HEK293 (cell line): Measurements from ENCODE around the gene DGKD.

ENCODE experiments used
- CTCF ChIA-PET: fragments of 350-600 bp; formaldehyde crosslinking; extraction: SDS; loops from one replicate; lab custom pipeline; 2021; ENCODE audit warnings: antibody characterized with exemption; lab: Yijun Ruan, JAX
- POLR2A ChIA-PET: fragments of 300-600 bp; formaldehyde crosslinking; extraction: SDS; loops from one replicate; lab custom pipeline; 2020; ENCODE audit warnings: antibody characterized with exemption, inconsistent platforms; lab: Yijun Ruan, JAX
- H3K27ac ChIP-seq: fragments of 200-500 bp; sonication (Bioruptor generic); 2 replicates; pipeline ENCODE4 v1.5.1; 2014; ENCODE audit warnings: low read depth, low read length, control low read depth, inconsistent platforms; ENCODE audit errors: extremely low read depth
- H3K36me3 ChIP-seq, 2 experiments: fragments of 200-500 bp in 1 of 2; sonication (Bioruptor generic) in 1 of 2; 1 replicate in 1 of 2; 2 replicates in 1 of 2; pipeline ENCODE4 v1.5.1; 2014 to 2017; ENCODE audit warnings: inconsistent platforms in 2 of 2, low read length in 2 of 2; ENCODE audit not compliant: control insufficient read depth in 2 of 2, insufficient read depth in 1 of 2
- H3K4me1 ChIP-seq: fragments of 200-500 bp; sonication (Bioruptor generic); 2 replicates; pipeline ENCODE4 v1.5.1; 2014; ENCODE audit warnings: mild to moderate bottlenecking, low read length, inconsistent platforms; ENCODE audit not compliant: control insufficient read depth, insufficient read depth
- H3K4me3 ChIP-seq: 2 replicates; pipeline ENCODE4 v1.5.1; 2011; ENCODE audit warnings: low read depth, mild to moderate bottlenecking, control low read depth, low read length, moderate library complexity
- H3K9me3 ChIP-seq: fragments of 200-500 bp; sonication (Bioruptor generic); 2 replicates; pipeline ENCODE4 v1.5.1; 2014; ENCODE audit warnings: low read depth, low read length, inconsistent platforms; ENCODE audit not compliant: control insufficient read depth, insufficient read depth
- HOXA7 ChIP-seq: sonication (generic); formaldehyde crosslinking; IDR thresholded peaks from 2 replicates; pipeline ENCODE4 v1.8.1; 2022; ENCODE audit warnings: missing genetic modification reagents, borderline replicate concordance
- IKZF3 ChIP-seq: fragments of 450-650 bp; IDR thresholded peaks from 2 replicates; pipeline ENCODE4 v1.5.0; 2018; ENCODE audit warnings: missing biosample characterization, mild to moderate bottlenecking, missing genetic modification characterization, moderate library complexity
- KLF10 ChIP-seq: fragments of 450-650 bp; IDR thresholded peaks from 2 replicates; pipeline ENCODE4 v1.5.1; 2018; ENCODE audit warnings: missing biosample characterization, mild to moderate bottlenecking, missing genetic modification characterization
- KLF8 ChIP-seq: fragments of 450-650 bp; formaldehyde crosslinking; IDR thresholded peaks from 2 replicates; pipeline ENCODE4 v1.5.1; 2016; ENCODE audit warnings: missing biosample characterization, missing genetic modification characterization
- PRDM4 ChIP-seq: fragments of 450-650 bp; formaldehyde crosslinking; IDR thresholded peaks from 2 replicates; pipeline ENCODE4 v1.5.1; 2017; ENCODE audit warnings: missing biosample characterization, missing genetic modification characterization
- SALL2 ChIP-seq: fragments of 450-650 bp; formaldehyde crosslinking; IDR thresholded peaks from 2 replicates; pipeline ENCODE4 v1.5.0; 2017; ENCODE audit warnings: missing biosample characterization, mild to moderate bottlenecking, missing genetic modification characterization, borderline replicate concordance
- ZBTB7A ChIP-seq: fragments of 450-650 bp; formaldehyde crosslinking; IDR thresholded peaks from 2 replicates; pipeline ENCODE4 v1.5.1; 2016; ENCODE audit warnings: low read depth, missing biosample characterization, missing genetic modification characterization
- ZNF121 ChIP-seq: fragments of 450-650 bp; formaldehyde crosslinking; IDR thresholded peaks from 2 replicates; pipeline ENCODE4 v1.5.1; 2016; ENCODE audit warnings: missing biosample characterization, missing genetic modification characterization
- ZNF2 ChIP-seq: fragments of 450-650 bp; formaldehyde crosslinking; IDR thresholded peaks from 2 replicates; pipeline ENCODE4 v1.5.1; 2016; ENCODE audit warnings: missing biosample characterization, missing genetic modification characterization
- ZNF274 ChIP-seq, 2 experiments: fragments of 200-500 bp in 1 of 2; fragments of 450-650 bp in 1 of 2; sonication (Bioruptor generic) in 1 of 2; formaldehyde crosslinking in 1 of 2; IDR thresholded peaks; 2 replicates each; pipeline versions ENCODE4 v1.5.1 to v1.6.1; 2014 to 2016; ENCODE audit warnings: borderline replicate concordance in 1 of 2, inconsistent platforms in 1 of 2, low read length in 1 of 2, missing biosample characterization in 1 of 2, missing genetic modification characterization in 1 of 2
- ZNF521 ChIP-seq: fragments of 450-650 bp; formaldehyde crosslinking; IDR thresholded peaks from 2 replicates; pipeline ENCODE4 v1.5.1; 2017; ENCODE audit warnings: missing biosample characterization, mild to moderate bottlenecking, missing genetic modification characterization
- ZNF600 ChIP-seq: fragments of 450-650 bp; formaldehyde crosslinking; IDR thresholded peaks from 2 replicates; pipeline ENCODE4 v1.5.1; 2016; ENCODE audit warnings: missing biosample characterization, missing genetic modification characterization
- ZNF629 ChIP-seq: fragments of 450-650 bp; formaldehyde crosslinking; IDR thresholded peaks from 2 replicates; pipeline ENCODE4 v1.5.1; 2017; ENCODE audit warnings: missing biosample characterization, missing genetic modification characterization
- ZNF692 ChIP-seq: fragments of 450-650 bp; formaldehyde crosslinking; IDR thresholded peaks from 2 replicates; pipeline ENCODE4 v1.5.1; 2016; ENCODE audit warnings: missing biosample characterization, missing genetic modification characterization
- ZNF843 ChIP-seq: fragments of 450-650 bp; formaldehyde crosslinking; IDR thresholded peaks from 2 replicates; pipeline ENCODE4 v1.5.1; 2016; ENCODE audit warnings: missing biosample characterization, missing genetic modification characterization
- ZSCAN30 ChIP-seq: fragments of 450-650 bp; IDR thresholded peaks from 2 replicates; pipeline ENCODE4 v1.5.1; 2018; ENCODE audit warnings: missing biosample characterization, mild to moderate bottlenecking, missing genetic modification characterization, moderate library complexity
- TF ChIP-seq, protein P1 (sequence below): fragments of 450-650 bp; formaldehyde crosslinking; IDR thresholded peaks from 2 replicates; pipeline ENCODE4 v1.5.1; 2017; ENCODE audit warnings: missing biosample characterization, missing genetic modification characterization
- TF ChIP-seq, protein P2 (sequence below): fragments of 450-650 bp; formaldehyde crosslinking; IDR thresholded peaks from 2 replicates; pipeline ENCODE4 v1.5.1; 2016; ENCODE audit warnings: missing biosample characterization, missing genetic modification characterization
- TF ChIP-seq, protein P3 (sequence below): fragments of 450-650 bp; formaldehyde crosslinking; IDR thresholded peaks from 2 replicates; pipeline ENCODE4 v1.5.1; 2016; ENCODE audit warnings: missing biosample characterization, missing genetic modification characterization, low read depth
- TF ChIP-seq, protein P4 (sequence below): fragments of 450-650 bp; formaldehyde crosslinking; IDR thresholded peaks from 2 replicates; pipeline ENCODE4 v1.5.1; 2016; ENCODE audit warnings: missing biosample characterization, missing genetic modification characterization

Gene DGKD

GRCh38 chr2:233499928-233500327 is 145.6 kb downstream of the DGKD start:
- CTCF ChIA-PET, result no interaction called here
- no peak overlapping the region for H3K4me3 ChIP-seq
- TF ChIP-seq ZNF274 (IDR thresholded peaks at IDR 0.05; ENCODE audit: low read length), result no peak
- TF ChIP-seq ZNF274 (tag by site-specific recombination; IDR thresholded peaks at IDR 0.05; ENCODE audit: borderline replicate concordance), result no peak
- no peak for TF ChIP-seq HOXA7 (CRISPR knock-in tag)
- TF ChIP-seq, protein P1, sequence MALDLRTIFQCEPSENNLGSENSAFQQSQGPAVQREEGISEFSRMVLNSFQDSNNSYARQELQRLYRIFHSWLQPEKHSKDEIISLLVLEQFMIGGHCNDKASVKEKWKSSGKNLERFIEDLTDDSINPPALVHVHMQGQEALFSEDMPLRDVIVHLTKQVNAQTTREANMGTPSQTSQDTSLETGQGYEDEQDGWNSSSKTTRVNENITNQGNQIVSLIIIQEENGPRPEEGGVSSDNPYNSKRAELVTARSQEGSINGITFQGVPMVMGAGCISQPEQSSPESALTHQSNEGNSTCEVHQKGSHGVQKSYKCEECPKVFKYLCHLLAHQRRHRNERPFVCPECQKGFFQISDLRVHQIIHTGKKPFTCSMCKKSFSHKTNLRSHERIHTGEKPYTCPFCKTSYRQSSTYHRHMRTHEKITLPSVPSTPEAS (tag by site-specific recombination), result no peak
- TF ChIP-seq ZSCAN30 (tag by site-specific recombination), result no peak
- TF ChIP-seq ZNF600 (tag by site-specific recombination), result no peak
- TF ChIP-seq KLF8, result no peak
- no peak for TF ChIP-seq ZNF629 (tag by site-specific recombination)
- TF ChIP-seq ZNF2 (tag by site-specific recombination), result no peak
- TF ChIP-seq ZBTB7A (tag by site-specific recombination), result no peak
- no peak for TF ChIP-seq PRDM4 (tag by site-specific recombination)
- TF ChIP-seq IKZF3, result no peak
- no peak for TF ChIP-seq ZNF692
- TF ChIP-seq, protein P2, sequence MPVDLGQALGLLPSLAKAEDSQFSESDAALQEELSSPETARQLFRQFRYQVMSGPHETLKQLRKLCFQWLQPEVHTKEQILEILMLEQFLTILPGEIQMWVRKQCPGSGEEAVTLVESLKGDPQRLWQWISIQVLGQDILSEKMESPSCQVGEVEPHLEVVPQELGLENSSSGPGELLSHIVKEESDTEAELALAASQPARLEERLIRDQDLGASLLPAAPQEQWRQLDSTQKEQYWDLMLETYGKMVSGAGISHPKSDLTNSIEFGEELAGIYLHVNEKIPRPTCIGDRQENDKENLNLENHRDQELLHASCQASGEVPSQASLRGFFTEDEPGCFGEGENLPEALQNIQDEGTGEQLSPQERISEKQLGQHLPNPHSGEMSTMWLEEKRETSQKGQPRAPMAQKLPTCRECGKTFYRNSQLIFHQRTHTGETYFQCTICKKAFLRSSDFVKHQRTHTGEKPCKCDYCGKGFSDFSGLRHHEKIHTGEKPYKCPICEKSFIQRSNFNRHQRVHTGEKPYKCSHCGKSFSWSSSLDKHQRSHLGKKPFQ (tag by site-specific recombination), result no peak
- TF ChIP-seq KLF10 (tag by site-specific recombination), result no peak
- TF ChIP-seq ZNF843 (tag by site-specific recombination), result no peak
- TF ChIP-seq, protein P3, sequence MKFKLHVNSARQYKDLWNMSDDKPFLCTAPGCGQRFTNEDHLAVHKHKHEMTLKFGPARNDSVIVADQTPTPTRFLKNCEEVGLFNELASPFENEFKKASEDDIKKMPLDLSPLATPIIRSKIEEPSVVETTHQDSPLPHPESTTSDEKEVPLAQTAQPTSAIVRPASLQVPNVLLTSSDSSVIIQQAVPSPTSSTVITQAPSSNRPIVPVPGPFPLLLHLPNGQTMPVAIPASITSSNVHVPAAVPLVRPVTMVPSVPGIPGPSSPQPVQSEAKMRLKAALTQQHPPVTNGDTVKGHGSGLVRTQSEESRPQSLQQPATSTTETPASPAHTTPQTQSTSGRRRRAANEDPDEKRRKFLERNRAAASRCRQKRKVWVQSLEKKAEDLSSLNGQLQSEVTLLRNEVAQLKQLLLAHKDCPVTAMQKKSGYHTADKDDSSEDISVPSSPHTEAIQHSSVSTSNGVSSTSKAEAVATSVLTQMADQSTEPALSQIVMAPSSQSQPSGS (tag by site-specific recombination), result no peak
- TF ChIP-seq, protein P4, sequence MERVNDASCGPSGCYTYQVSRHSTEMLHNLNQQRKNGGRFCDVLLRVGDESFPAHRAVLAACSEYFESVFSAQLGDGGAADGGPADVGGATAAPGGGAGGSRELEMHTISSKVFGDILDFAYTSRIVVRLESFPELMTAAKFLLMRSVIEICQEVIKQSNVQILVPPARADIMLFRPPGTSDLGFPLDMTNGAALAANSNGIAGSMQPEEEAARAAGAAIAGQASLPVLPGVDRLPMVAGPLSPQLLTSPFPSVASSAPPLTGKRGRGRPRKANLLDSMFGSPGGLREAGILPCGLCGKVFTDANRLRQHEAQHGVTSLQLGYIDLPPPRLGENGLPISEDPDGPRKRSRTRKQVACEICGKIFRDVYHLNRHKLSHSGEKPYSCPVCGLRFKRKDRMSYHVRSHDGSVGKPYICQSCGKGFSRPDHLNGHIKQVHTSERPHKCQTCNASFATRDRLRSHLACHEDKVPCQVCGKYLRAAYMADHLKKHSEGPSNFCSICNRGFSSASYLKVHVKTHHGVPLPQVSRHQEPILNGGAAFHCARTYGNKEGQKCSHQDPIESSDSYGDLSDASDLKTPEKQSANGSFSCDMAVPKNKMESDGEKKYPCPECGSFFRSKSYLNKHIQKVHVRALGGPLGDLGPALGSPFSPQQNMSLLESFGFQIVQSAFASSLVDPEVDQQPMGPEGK (tag by site-specific recombination), result no peak
- TF ChIP-seq ZNF521, result no peak
- no peak for TF ChIP-seq ZNF121 (tag by site-specific recombination)
- TF ChIP-seq SALL2 (tag by site-specific recombination), result no peak
- TF ChIP-seq, all 188 proteins: peak for 0
- Histone ChIP-seq H3K27ac (no peak overlapping the region), H3K4me1 (no peaks in the 10 kb centered on the region), H3K9me3 (no peaks in the 10 kb centered on the region; the same call in 1 of the 2 replicates), H3K36me3 (peaks cover 0 to 47% of the 10 kb centered on the region in 2 experiments; a peak in 1 of 3 replicates)
- POLR2A ChIA-PET, result no interaction called here
